ENCODE data around the gene NOL9. TPM values are rescaled to one million over a fixed set of nuclear protein-coding genes. Genes with fewer than 3 reads are reported as not detected.
"Not testable (repeated sequence)": the region's sequence is repeated elsewhere in the genome, so short reads cannot be mapped to it uniquely, and the experiment has no call there.

NOL9 gene
- total RNA-seq = 27.1 and 30.6 TPM in 2 replicates

GRCh38 chr1:6554031-6554906 lies at the start of gene NOL9:
TSS of gene NOL9 (minus strand) at chr1:6554513. CDS start at chr1:6554502, 11 bp downstream.
- DNase-seq = peak; percentile 95

GRCh38 chr1:6603238-6603914 lies 49.1 kb upstream of the NOL9 start:
- DNase-seq = peak; percentile 81

- peak; percentile 91 for DNase-seq
These were observed 48.4 kb upstream of the NOL9 start, which contains the start of gene KLHL21 for GRCh38 chr1:6602669-6603237. TSS of gene KLHL21 (minus strand) at chr1:6602869. CDS start at chr1:6602817, 52 bp downstream.

- no peak for DNase-seq
These were observed 47.8 kb upstream of the NOL9 start for GRCh38 chr1:6601923-6602668.

GRCh38 chr1:6601049-6601922 lies 47.0 kb upstream of the NOL9 start:
- peak; percentile 86 for DNase-seq

- peak; percentile 37 for DNase-seq
These were observed 46.2 kb upstream of the NOL9 start for GRCh38 chr1:6600410-6601048.

GRCh38 chr1:6599991-6600390 lies 45.7 kb upstream of the NOL9 start:
- not testable (repeated sequence) for DNase-seq

GRCh38 chr1:6599141-6599975 lies 45.0 kb upstream of the NOL9 start:
- peak; percentile 24 for DNase-seq

GRCh38 chr1:6597777-6598131 lies 43.4 kb upstream of the NOL9 start:
- DNase-seq = no peak

GRCh38 chr1:6596886-6597776 lies 42.8 kb upstream of the NOL9 start:
- no peak for DNase-seq

GRCh38 chr1:6596351-6596750 lies 42.0 kb upstream of the NOL9 start:
- DNase-seq = peak; percentile 48

GRCh38 chr1:6594977-6595740 lies 40.8 kb upstream of the NOL9 start:
- no peak for DNase-seq

- no peak for DNase-seq
These were observed 39.5 kb upstream of the NOL9 start for GRCh38 chr1:6593810-6594209.

GRCh38 chr1:6592865-6593593 lies 38.7 kb upstream of the NOL9 start:
- no peak for DNase-seq

GRCh38 chr1:6592441-6592840 lies 38.1 kb upstream of the NOL9 start:
- no peak for DNase-seq

- DNase-seq = no peak
These were observed 37.3 kb upstream of the NOL9 start for GRCh38 chr1:6591644-6592043.

- no peak for DNase-seq
These were observed 36.9 kb upstream of the NOL9 start for GRCh38 chr1:6591222-6591621.

GRCh38 chr1:6590046-6590445 lies 35.7 kb upstream of the NOL9 start:
- DNase-seq = no peak

Data from dermis blood vessel endothelial cell (primary cell).